OCI-M1 (cell line): ENCODE data around the gene SCML1.

Experiments
- DNase-seq: peaks from one replicate; lab custom pipeline; 2025; lab: John Stamatoyannopoulos, UW

The SCML1 gene

DNA sequence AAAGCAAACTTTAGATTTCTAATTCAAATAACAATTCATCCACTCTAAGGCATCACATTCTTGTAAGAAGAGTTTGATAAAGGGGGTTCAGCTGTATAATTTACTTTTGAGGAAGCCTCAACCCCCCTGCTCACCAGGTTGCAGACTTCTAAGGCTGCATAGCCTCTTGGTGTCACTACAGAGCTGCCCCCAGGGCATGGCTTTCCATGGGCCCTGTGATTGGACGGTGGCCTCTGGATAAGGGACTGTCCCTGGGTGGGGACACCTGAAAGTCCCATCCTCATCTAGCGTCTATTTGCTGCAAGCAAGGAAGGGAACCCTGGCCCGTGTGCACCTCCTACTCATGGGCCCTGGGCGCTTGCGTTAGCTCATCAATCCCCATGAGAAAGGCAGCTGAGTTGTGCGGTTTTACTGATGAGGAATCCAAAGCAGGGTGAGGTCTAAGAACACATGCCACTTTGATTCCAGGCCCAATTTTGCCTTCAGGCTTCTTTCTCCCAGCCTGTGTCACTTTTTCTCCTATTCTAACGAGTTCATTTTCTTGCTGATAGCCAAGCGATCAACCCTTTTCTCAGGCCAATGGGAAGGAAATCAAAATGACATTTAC is 51.8 kb downstream of the SCML1 start:
- no peak for DNase-seq

DNA sequence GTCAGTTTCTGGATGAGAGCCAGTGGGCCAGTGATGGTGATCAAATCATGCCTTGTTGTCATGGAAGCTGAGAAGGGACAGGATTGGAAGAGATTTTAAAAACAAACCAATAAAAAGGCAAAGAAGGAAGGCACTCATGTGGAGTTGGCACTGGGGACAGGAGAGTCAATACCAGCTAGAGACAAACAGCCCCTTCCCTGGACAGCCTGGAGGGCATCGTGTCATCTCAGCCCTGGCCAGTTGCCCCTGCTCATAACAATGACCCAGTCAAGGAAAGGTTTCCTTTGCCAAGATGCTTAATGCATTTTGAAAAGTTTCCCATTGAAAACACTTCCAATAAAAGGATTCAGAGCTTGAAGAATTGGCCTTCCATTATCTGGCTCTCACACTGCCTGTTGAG is 55.5 kb downstream of the SCML1 start:
- no peak for DNase-seq

GRCh38 chrX:17798921-17799320 is 61.6 kb downstream of the SCML1 start:
- DNase-seq, result no peak

DNA sequence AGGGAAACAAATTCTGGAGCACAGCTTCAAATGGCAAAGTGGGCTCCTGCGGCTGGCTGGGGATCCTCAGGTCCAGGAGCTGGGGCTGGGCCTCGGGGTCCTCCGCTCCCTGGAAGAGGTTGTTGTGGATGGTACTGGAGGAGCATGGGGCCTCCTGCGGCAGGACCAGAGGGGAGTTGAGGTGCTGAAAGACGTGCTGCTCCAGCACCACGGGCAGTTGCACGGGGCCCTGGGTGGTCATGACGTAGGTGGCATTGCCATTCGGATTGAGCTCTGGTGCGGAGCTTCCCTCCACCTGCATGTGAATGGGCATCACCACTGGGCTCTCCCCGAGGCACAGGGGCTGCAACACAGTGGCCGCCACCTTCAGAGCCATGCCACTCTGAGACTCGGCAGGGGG is 64.1 kb downstream of the SCML1 start:
- no peak for DNase-seq

GRCh38 chrX:17802756-17803155 is 65.5 kb downstream of the SCML1 start:
- DNase-seq, result no peak

DNA sequence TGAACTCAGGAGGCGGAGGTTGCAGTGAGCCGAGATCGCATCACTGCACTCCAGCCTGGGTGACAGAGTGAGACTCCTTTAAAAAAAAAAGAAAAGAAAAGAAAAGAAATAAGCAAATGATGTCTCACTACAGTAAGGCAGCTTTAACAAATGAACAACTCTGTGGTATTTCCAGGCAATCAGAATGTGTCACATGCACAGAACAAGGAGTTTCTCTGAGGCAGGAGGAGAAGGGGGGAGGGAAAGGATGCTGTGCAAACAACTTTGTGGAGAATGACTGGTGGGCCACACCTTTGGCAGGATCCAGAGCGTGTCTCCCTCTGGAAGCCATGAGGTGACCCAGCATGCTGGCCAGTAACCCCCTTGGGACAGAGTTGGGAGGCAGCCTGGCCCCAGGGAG is 66.2 kb downstream of the SCML1 start:
- no peak for DNase-seq
